NCI-H446 treated with DMSO at 0.1 percent for 48 hours (cell line): ENCODE data around the gene CYP19A1.
"Not testable (repeated sequence)": the region's sequence is repeated elsewhere in the genome, so short reads cannot be mapped to it uniquely, and the experiment has no call there.

Source experiments
- DNase-seq: peaks from one replicate; lab custom pipeline; 2025; lab: John Stamatoyannopoulos, UW

Gene CYP19A1

GRCh38 chr15:51298620-51299019, 39.8 kb downstream of the CYP19A1 start:
- DNase-seq: no peak

GRCh38 chr15:51290720-51291119, 47.7 kb downstream of the CYP19A1 start:
- no peak for DNase-seq

GRCh38 chr15:51289290-51289689, 49.1 kb downstream of the CYP19A1 start:
- no peak for DNase-seq

GRCh38 chr15:51288143-51289065, 50.0 kb downstream of the CYP19A1 start:
- DNase-seq: no peak

GRCh38 chr15:51286816-51287215, 51.6 kb downstream of the CYP19A1 start:
- no peak for DNase-seq

- DNase-seq: no peak
Measured at GRCh38 chr15:51285399-51285798, 53.0 kb downstream of the CYP19A1 start.

GRCh38 chr15:51284871-51285270, 53.5 kb downstream of the CYP19A1 start:
- no peak for DNase-seq

GRCh38 chr15:51283026-51283425, 55.4 kb downstream of the CYP19A1 start:
- no peak for DNase-seq

- DNase-seq: not testable (repeated sequence)
Measured at GRCh38 chr15:51282241-51282640, 56.2 kb downstream of the CYP19A1 start.

GRCh38 chr15:51281368-51281967, 56.9 kb downstream of the CYP19A1 start:
- DNase-seq: peak; percentile 3

- no peak for DNase-seq
Measured at GRCh38 chr15:51280838-51281237, 57.6 kb downstream of the CYP19A1 start.

- DNase-seq: no peak
Measured at GRCh38 chr15:51279391-51279790, 59.0 kb downstream of the CYP19A1 start.

- no peak for DNase-seq
Measured at GRCh38 chr15:51277101-51277500, 61.3 kb downstream of the CYP19A1 start.

GRCh38 chr15:51274956-51275355, 63.4 kb downstream of the CYP19A1 start:
- no peak for DNase-seq

- no peak for DNase-seq
Measured at GRCh38 chr15:51270706-51271105, 67.7 kb downstream of the CYP19A1 start.

GRCh38 chr15:51269496-51269895, 68.9 kb downstream of the CYP19A1 start:
- no peak for DNase-seq

GRCh38 chr15:51267703-51268083, 70.7 kb downstream of the CYP19A1 start:
- DNase-seq: no peak

GRCh38 chr15:51267051-51267702, 71.2 kb downstream of the CYP19A1 start:
- DNase-seq: no peak

- DNase-seq: no peak
Measured at GRCh38 chr15:51266656-51267050, 71.7 kb downstream of the CYP19A1 start.

GRCh38 chr15:51265037-51265555, 73.3 kb downstream of the CYP19A1 start:
- DNase-seq: no peak

- no peak for DNase-seq
Measured at GRCh38 chr15:51263726-51264125, 74.7 kb downstream of the CYP19A1 start.

- no peak for DNase-seq
Measured at GRCh38 chr15:51263116-51263515, 75.3 kb downstream of the CYP19A1 start.

GRCh38 chr15:51262463-51262862, 75.9 kb downstream of the CYP19A1 start:
- DNase-seq: no peak
